ENCODE measurements around the gene CNDP1.

Gene CNDP1

GRCh38 chr18:74617486-74617885 is 83.2 kb downstream of the CNDP1 start:
- in situ Hi-C loops (cut with HindIII; ENCODE audit: low pct_unique_long_range_greater_than_20kb, low sequenced_read_pairs) = no loop called here
- no peak for DNase-seq (ENCODE audit: low read depth in 1 of 2, low spot score in 1 of 2)
- no peak for TF ChIP-seq JUND (IDR thresholded peaks at IDR 0.05; ENCODE audit: low read depth)

- no peak for TF ChIP-seq JUND (IDR thresholded peaks at IDR 0.05; ENCODE audit: low read depth)
- in situ Hi-C loops (cut with HindIII; ENCODE audit: low pct_unique_long_range_greater_than_20kb, low sequenced_read_pairs) = no loop called here
- no peak for DNase-seq (ENCODE audit: low read depth in 1 of 2, low spot score in 1 of 2)
Observed at GRCh38 chr18:74622072-74622471, 87.8 kb downstream of the CNDP1 start.

GRCh38 chr18:74623047-74623816 is 88.9 kb downstream of the CNDP1 start:
- peak in 1 of 2 experiments; percentile 10 for DNase-seq (ENCODE audit: low read depth in 1 of 2, low spot score in 1 of 2)
- in situ Hi-C loops (cut with HindIII; ENCODE audit: low pct_unique_long_range_greater_than_20kb, low sequenced_read_pairs) = no loop called here
- TF ChIP-seq JUND (IDR thresholded peaks at IDR 0.05; ENCODE audit: low read depth) = no peak

- no peak for TF ChIP-seq JUND (IDR thresholded peaks at IDR 0.05; ENCODE audit: low read depth)
- DNase-seq (ENCODE audit: low read depth in 1 of 2, low spot score in 1 of 2) = no peak
Observed at GRCh38 chr18:74624466-74624865, 90.2 kb downstream of the CNDP1 start.

GRCh38 chr18:74625157-74625556 is 90.9 kb downstream of the CNDP1 start:
- TF ChIP-seq JUND (IDR thresholded peaks at IDR 0.05; ENCODE audit: low read depth) = no peak
- in situ Hi-C loops (cut with HindIII; ENCODE audit: low pct_unique_long_range_greater_than_20kb, low sequenced_read_pairs) = no loop called here
- DNase-seq (ENCODE audit: low read depth in 1 of 2, low spot score in 1 of 2) = no peak

More at GRCh38 chr18:74624466-74624865, 90.2 kb downstream of the CNDP1 start:
- in situ Hi-C loops (cut with HindIII; ENCODE audit: low pct_unique_long_range_greater_than_20kb, low sequenced_read_pairs) = no loop called here

- TF ChIP-seq JUND (IDR thresholded peaks at IDR 0.05; ENCODE audit: low read depth) = no peak
- in situ Hi-C loops (cut with HindIII; ENCODE audit: low pct_unique_long_range_greater_than_20kb, low sequenced_read_pairs) = no loop called here
- DNase-seq (ENCODE audit: low read depth in 1 of 2, low spot score in 1 of 2) = no peak
Observed at GRCh38 chr18:74626049-74626874, 92.0 kb downstream of the CNDP1 start.

GRCh38 chr18:74630804-74631203 is 96.5 kb downstream of the CNDP1 start:
- DNase-seq (ENCODE audit: low read depth in 1 of 2, low spot score in 1 of 2) = no peak
- in situ Hi-C loops (cut with HindIII; ENCODE audit: low pct_unique_long_range_greater_than_20kb, low sequenced_read_pairs) = no loop called here
- TF ChIP-seq JUND (IDR thresholded peaks at IDR 0.05; ENCODE audit: low read depth) = no peak

GRCh38 chr18:74631212-74631611 is 96.9 kb downstream of the CNDP1 start:
- no peak for DNase-seq (ENCODE audit: low read depth in 1 of 2, low spot score in 1 of 2)
- in situ Hi-C loops (cut with HindIII; ENCODE audit: low pct_unique_long_range_greater_than_20kb, low sequenced_read_pairs) = no loop called here
- TF ChIP-seq JUND (IDR thresholded peaks at IDR 0.05; ENCODE audit: low read depth) = no peak

GRCh38 chr18:74631623-74632350 is 97.5 kb downstream of the CNDP1 start:
- in situ Hi-C loops (cut with HindIII; ENCODE audit: low pct_unique_long_range_greater_than_20kb, low sequenced_read_pairs) = no loop called here
- TF ChIP-seq JUND (IDR thresholded peaks at IDR 0.05; ENCODE audit: low read depth) = no peak
- DNase-seq (ENCODE audit: low read depth in 1 of 2, low spot score in 1 of 2) = no peak

GRCh38 chr18:74632351-74632679 is 98.0 kb downstream of the CNDP1 start:
- in situ Hi-C loops (cut with HindIII; ENCODE audit: low pct_unique_long_range_greater_than_20kb, low sequenced_read_pairs) = no loop called here
- no peak for DNase-seq (ENCODE audit: low read depth in 1 of 2, low spot score in 1 of 2)
- TF ChIP-seq JUND (IDR thresholded peaks at IDR 0.05; ENCODE audit: low read depth) = no peak

- TF ChIP-seq JUND (IDR thresholded peaks at IDR 0.05; ENCODE audit: low read depth) = no peak
- in situ Hi-C loops (cut with HindIII; ENCODE audit: low pct_unique_long_range_greater_than_20kb, low sequenced_read_pairs) = no loop called here
- DNase-seq (ENCODE audit: low read depth in 1 of 2, low spot score in 1 of 2) = no peak
Observed at GRCh38 chr18:74632856-74633255, 98.6 kb downstream of the CNDP1 start.

- TF ChIP-seq JUND (IDR thresholded peaks at IDR 0.05; ENCODE audit: low read depth) = no peak
- in situ Hi-C loops (cut with HindIII; ENCODE audit: low pct_unique_long_range_greater_than_20kb, low sequenced_read_pairs) = no loop called here
- no peak for DNase-seq (ENCODE audit: low read depth in 1 of 2, low spot score in 1 of 2)
Observed at GRCh38 chr18:74633652-74634352, 99.5 kb downstream of the CNDP1 start.
